Naive B cell (primary cell): ENCODE measurements around the gene JUND. TPM values are rescaled to one million over a fixed set of nuclear protein-coding genes. Genes with fewer than 3 reads are reported as not detected.

Experiments used
- ATAC-seq, 2 donors: fragments of 150-1000 bp; cut with Tn5 transposase; 2 replicates each; pipeline ENCODE4 v1.10.0; 2021; ENCODE audit warnings: low read depth in 2 of 2, mild to moderate bottlenecking in 2 of 2, moderate library complexity in 2 of 2
- DNase-seq: peaks from one replicate; pipeline ENCODE4 v3.0.0; 2022
- H3K27ac Mint-ChIP-seq, 6 donors: one replicate each; pipeline ENCODE4 v1.8.0; 2020 to 2022; ENCODE audit warnings: mild to moderate bottlenecking in 6 of 6, mixed read lengths in 6 of 6, moderate library complexity in 5 of 6, inconsistent platforms in 2 of 6
- H3K27me3 Mint-ChIP-seq, 3 donors: one replicate each; pipeline ENCODE4 v1.8.0; 2021 to 2022; ENCODE audit warnings: mixed read lengths in 3 of 3, mild to moderate bottlenecking in 1 of 3
- H3K36me3 Mint-ChIP-seq, 2 donors: one replicate each; pipeline ENCODE4 v1.8.0; 2020 to 2022; ENCODE audit warnings: mixed read lengths in 2 of 2, inconsistent platforms in 1 of 2, mild to moderate bottlenecking in 1 of 2
- H3K4me1 Mint-ChIP-seq, 3 donors: one replicate each; pipeline ENCODE4 v1.8.0; 2020 to 2022; ENCODE audit warnings: mixed read lengths in 3 of 3, inconsistent platforms in 1 of 3, mild to moderate bottlenecking in 1 of 3, moderate library complexity in 1 of 3
- H3K4me3 Mint-ChIP-seq, 8 donors: one replicate each; pipeline ENCODE4 v1.8.0; 2020 to 2022; ENCODE audit warnings: mild to moderate bottlenecking in 8 of 8, mixed read lengths in 8 of 8, moderate library complexity in 8 of 8, inconsistent platforms in 2 of 8
- H3K9me3 Mint-ChIP-seq, 7 donors: one replicate each; pipeline ENCODE4 v1.8.0; 2020 to 2022; ENCODE audit warnings: mixed read lengths in 7 of 7, mild to moderate bottlenecking in 5 of 7, inconsistent platforms in 2 of 7, moderate library complexity in 1 of 7
- polyA plus RNA-seq, 6 donors: library from polyadenylated mRNA; unstranded; fragments of 300-500 nt; fragmentation: Illumina TruSeq; gene quantifications; one replicate each; pipeline ENCODE4 v1.2.3, GENCODE V29; 2021; ENCODE audit warnings: low read depth in 6 of 6

The JUND gene
- polyA plus RNA-seq, 6 donors from 2014 or later = 46.5 to 325 (median 154) TPM

DNA sequence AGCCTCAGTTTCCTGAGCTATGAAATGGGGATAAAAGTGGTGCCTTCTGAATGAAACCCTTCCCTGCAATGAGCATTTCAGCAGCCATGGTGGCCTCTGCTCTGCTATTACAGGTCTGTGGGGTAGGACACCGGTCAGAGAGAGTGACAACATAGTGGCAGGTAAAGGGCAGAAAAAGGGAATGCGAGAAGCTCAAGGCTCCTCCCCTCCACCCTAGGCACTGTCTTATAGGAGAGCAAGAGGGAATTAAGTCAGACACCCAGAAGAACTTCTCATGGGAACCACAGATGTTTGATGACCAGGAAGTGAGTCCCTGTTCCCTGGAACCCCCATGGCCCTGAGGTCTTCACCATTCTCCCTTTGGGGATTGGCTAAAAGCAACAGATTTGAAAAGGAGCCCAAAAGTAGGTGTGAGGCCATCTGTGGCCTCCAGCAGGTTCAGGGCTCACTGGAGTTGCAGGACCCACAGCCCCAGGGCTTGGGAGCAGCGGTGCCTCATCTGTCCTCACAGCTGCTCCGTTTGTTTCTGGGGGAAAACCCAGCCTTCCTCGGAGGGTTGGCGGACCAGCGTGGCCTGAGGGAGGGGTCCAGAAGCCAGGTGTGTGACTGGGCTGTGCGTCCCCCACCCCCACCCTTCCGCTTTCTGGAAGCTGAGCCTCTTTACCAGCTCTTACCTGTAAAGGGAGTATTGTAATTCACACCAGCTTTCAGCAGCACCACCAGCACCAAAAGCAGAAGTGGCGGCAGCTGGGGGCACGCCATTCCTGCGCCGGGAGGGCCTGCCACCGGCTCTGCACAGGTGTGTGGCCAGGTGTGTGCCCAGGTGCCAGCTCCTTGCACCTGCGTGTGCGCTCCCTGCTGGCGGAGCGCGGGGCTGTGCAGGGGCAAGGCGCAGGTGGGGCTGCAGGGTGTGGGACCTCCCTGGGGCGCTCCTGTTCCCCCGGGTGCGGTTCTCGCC is 26.6 kb downstream of the JUND start:
- Mint-ChIP-seq H3K4me1 (peaks cover 31 to 34% (median 32%) of the 10 kb centered on the region in 3 donors), H3K4me3 (peak overlapping the region in 7 of 8 donors; percentile 20 to 72 (median 54)), H3K9me3 (no peaks in the 10 kb centered on the region), H3K27ac (peak overlapping the region in 5 of 6 donors; percentile 15 to 95 (median 71)), H3K27me3 (peaks cover 0 to 15% (median 10%) of the 10 kb centered on the region in 3 donors), H3K36me3 (no peaks in the 10 kb centered on the region)
- ATAC-seq (peak; percentile 68 to 77), DNase-seq (peak; percentile 78)

DNA sequence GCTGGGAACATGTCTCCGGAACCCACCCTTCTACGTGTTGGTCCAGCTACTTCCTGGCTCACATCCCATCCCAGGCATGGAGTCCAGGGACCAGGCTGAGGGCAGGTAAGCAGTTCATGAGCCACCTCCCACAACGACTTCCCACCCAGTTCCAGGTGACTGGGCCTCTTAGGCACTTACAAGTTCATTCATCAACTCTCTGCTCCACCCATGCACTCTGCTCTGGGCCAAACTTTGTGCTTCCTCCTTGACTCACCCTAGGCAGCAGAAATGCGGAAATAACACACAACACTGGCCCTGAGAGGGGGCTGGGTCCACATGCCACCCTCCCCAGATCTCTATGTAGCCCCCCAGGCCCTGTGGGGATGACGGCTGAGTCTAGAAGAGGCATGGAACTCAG is 27.7 kb downstream of the JUND start:
- DNase-seq (peak; percentile 41), ATAC-seq (peak; percentile 21 to 37)
- H3K27me3 Mint-ChIP-seq = peaks cover 0 to 15% (median 10%) of the 10 kb centered on the region in 3 donors
- no peaks in the 10 kb centered on the region for H3K9me3 Mint-ChIP-seq
- H3K27ac Mint-ChIP-seq = peak overlapping the region in 4 of 6 donors; percentile 11 to 95 (median 70)
- H3K4me1 Mint-ChIP-seq = peaks cover 30 to 34% (median 32%) of the 10 kb centered on the region in 3 donors
- H3K4me3 Mint-ChIP-seq = peak overlapping the region in 7 of 8 donors; percentile 7 to 65 (median 55)
- no peaks in the 10 kb centered on the region for H3K36me3 Mint-ChIP-seq

DNA sequence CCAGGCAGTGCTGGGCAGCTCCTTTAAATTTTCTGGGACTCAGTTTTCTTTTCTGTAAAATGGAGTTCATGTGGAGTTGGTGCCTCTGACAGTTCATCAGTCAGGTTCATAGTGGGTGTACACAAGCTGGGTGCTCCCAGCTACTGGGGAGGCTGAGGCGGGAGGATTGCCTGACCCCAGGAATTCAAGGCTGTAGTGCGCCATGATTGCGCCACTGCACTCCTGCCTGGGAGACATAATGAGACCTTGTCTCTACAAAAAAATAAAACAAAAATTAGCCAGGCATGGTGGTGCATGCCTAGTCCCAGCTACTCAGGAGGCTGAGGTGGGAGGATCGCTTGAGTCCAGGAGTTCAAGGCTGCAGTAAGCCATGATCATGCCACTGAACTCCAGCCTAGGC is 28.3 kb downstream of the JUND start:
- no peaks in the 10 kb centered on the region for H3K36me3 Mint-ChIP-seq
- no peak for ATAC-seq
- H3K4me1 Mint-ChIP-seq = peaks cover 30 to 34% (median 32%) of the 10 kb centered on the region in 3 donors
- peak overlapping the region in 2 of 6 donors; percentile 71 to 83 for H3K27ac Mint-ChIP-seq
- peak overlapping the region in 4 of 8 donors; percentile 38 to 65 (median 52) for H3K4me3 Mint-ChIP-seq
- H3K9me3 Mint-ChIP-seq = no peaks in the 10 kb centered on the region
- H3K27me3 Mint-ChIP-seq = peaks cover 0 to 20% (median 16%) of the 10 kb centered on the region in 3 donors
- DNase-seq = no peak

DNA sequence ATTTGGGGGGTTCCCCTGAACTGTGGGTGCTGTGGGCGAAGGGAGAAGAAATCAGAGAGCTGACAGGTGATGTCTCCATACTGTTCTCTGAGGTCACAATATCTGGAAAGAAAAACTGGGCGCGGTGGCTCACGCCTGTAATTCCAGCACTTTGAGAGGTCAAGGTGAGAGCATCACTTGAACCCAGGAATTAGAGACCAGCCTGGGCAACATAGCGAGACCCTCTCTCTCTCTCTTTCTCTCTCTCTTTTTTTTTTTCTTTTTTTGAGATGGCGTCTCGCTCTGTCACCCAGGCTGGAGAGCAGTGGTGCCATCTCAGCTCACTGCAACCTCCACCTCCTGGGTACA is 29.1 kb downstream of the JUND start:
- Mint-ChIP-seq H3K4me1 (peaks cover 30 to 34% (median 32%) of the 10 kb centered on the region in 3 donors), H3K4me3 (no peak overlapping the region), H3K27ac (peak overlapping the region in 1 of 6 donors; percentile 33), H3K27me3 (peaks cover 0 to 23% (median 18%) of the 10 kb centered on the region in 3 donors), H3K36me3 (no peaks in the 10 kb centered on the region), H3K9me3 (no peaks in the 10 kb centered on the region)
- DNase-seq = no peak
- ATAC-seq = no peak

DNA sequence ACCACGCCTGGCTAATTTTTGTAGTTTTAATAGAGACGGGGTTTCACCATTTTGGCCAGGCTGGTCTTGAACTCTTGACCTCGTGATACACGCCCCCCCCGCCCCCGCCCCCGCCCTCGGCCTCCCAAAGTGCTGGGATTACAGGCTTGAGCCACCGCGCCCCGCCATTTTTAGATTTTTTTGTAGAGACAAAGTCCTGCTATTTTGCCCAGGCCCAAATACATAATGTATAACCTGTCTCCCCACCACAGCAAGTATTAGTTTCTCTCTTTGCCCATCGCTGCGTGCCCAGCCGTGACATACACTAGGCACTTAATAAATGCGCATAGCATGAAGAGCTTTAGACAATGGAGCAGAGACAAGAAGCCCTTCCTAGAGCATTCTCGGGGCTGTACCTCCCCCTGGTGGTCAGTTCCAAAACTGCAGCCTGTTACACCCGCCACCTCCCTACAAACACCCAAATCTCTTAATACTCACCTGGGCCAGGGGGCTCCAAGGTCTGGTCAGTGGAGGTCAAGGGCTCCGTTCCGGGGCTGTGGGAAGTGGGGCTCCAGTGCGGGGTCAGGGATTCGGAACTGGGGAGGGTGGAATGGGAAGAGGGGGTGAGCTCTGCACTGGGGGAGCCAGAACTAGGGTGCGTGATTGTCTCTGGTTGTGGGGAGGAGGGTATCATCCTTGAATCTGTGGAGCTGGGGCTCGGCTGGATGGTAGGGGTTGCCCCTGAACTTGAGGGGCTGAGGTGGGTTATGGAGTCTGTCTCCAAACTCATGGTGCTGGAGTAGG is 29.6 kb downstream of the JUND start:
- H3K36me3 Mint-ChIP-seq = no peaks in the 10 kb centered on the region
- DNase-seq (peak; percentile 75), ATAC-seq (peak; percentile 24 to 46)
- no peaks in the 10 kb centered on the region for H3K9me3 Mint-ChIP-seq
- H3K27ac Mint-ChIP-seq = peak overlapping the region in 4 of 6 donors; percentile 1 to 78 (median 46)
- H3K4me1 Mint-ChIP-seq = peaks cover 30 to 34% (median 30%) of the 10 kb centered on the region in 3 donors
- peaks cover 0 to 23% (median 18%) of the 10 kb centered on the region in 3 donors for H3K27me3 Mint-ChIP-seq
- peak overlapping the region in 2 of 8 donors; percentile 5 to 71 for H3K4me3 Mint-ChIP-seq

DNA sequence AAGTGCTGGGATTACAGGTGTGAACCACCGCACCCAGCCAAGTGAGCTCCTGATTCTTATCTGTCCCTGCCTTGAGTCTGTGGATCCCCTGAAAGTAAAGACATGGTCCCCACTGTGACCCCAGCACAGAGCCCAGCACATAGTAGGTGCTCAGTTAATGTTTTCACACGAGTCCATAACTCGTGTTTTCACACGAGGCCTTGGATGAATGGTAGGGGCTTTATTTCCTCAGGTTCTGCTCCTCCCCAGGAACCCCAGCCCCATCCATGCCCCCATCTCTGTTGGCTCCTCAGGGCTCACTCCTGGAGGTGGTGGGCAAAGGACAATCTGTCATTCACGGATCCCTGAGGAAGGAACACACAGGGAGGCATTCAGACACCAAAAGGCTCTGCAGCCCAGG is 31.6 kb downstream of the JUND start:
- H3K36me3 Mint-ChIP-seq = no peaks in the 10 kb centered on the region
- H3K4me1 Mint-ChIP-seq = peaks cover 22 to 25% (median 25%) of the 10 kb centered on the region in 3 donors
- H3K4me3 Mint-ChIP-seq = no peak overlapping the region
- no peak overlapping the region for H3K27ac Mint-ChIP-seq
- H3K9me3 Mint-ChIP-seq = no peaks in the 10 kb centered on the region
- peaks cover 0 to 27% (median 18%) of the 10 kb centered on the region in 3 donors for H3K27me3 Mint-ChIP-seq
- DNase-seq = no peak
- ATAC-seq = no peak

DNA sequence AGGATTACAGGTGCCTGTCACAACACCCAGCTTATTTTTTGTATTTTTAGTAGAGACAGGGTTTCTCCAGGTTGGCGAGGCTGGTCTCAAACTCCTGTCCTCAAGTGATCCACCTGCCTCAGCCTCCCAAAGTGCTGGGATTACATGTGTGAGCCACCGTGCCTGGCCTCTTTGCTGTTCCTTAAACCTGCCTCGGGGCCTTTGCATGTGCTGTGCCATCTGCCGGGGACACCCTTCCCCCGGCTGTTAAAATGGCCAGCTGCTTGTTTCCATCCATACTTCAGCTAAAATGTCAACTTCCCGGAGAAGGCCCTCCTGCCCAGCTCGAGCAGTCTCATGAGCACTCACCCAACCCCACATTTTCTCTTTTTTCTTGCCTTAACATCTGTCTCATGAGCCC is 36.1 kb downstream of the JUND start:
- ATAC-seq = no peak
- Mint-ChIP-seq H3K36me3 (no peaks in the 10 kb centered on the region), H3K27me3 (peaks cover 4 to 28% (median 16%) of the 10 kb centered on the region in 3 donors), H3K4me3 (no peak overlapping the region), H3K4me1 (no peaks in the 10 kb centered on the region), H3K9me3 (no peaks in the 10 kb centered on the region), H3K27ac (no peak overlapping the region)
- no peak for DNase-seq

DNA sequence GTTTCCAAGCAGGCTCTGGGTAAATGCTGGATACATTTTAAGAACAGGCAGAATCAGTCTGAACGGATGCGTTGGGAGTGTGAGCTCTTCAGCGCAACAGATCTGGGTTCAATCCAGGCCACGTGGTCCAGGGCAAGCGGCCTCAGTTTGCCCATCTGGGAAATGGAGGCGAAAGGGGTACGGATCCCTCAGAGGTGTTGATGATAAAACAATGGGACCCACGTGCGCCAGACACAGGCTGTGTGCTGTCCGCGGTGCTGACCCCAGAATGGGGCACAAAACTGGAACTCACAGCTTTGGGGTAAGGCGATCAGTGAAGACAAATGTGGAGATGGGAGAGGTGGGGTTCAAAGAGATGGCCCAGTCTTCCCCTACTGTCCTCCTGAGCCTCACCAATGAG is 42.1 kb downstream of the JUND start:
- no peak for DNase-seq
- H3K9me3 Mint-ChIP-seq = peaks cover 0 to 4% (median 0%) of the 10 kb centered on the region in 7 donors
- no peaks in the 10 kb centered on the region for H3K36me3 Mint-ChIP-seq
- peaks cover 20 to 51% (median 42%) of the 10 kb centered on the region in 3 donors for H3K27me3 Mint-ChIP-seq
- H3K27ac Mint-ChIP-seq = no peak overlapping the region
- no peaks in the 10 kb centered on the region for H3K4me1 Mint-ChIP-seq
- ATAC-seq = no peak
- H3K4me3 Mint-ChIP-seq = no peak overlapping the region

DNA sequence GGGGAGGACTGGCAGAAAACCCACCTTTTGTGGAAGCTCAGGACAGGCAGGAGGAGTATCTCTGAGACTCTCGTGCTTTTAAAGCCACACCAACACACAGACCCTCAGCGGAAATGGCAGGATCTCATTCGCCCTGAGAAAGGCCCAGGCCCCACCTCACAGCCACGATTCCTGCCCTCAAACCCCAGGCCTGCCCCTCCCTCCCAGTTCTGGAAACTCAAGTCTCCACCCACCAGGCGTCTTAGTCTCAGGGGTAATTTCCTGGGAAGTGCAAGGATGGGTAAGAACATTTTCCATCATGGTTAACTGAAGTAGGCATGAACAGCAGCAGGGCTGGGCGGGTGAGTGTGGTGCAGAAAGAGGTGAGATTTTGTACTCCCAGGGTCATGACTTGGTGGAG is 47.2 kb downstream of the JUND start:
- DNase-seq = no peak
- H3K4me3 Mint-ChIP-seq = no peak overlapping the region
- ATAC-seq = no peak
- peaks cover 2 to 14% (median 8%) of the 10 kb centered on the region in 7 donors for H3K9me3 Mint-ChIP-seq
- H3K27me3 Mint-ChIP-seq = peaks cover 54 to 84% (median 79%) of the 10 kb centered on the region in 3 donors
- H3K4me1 Mint-ChIP-seq = peaks cover 19 to 29% (median 26%) of the 10 kb centered on the region in 3 donors
- H3K27ac Mint-ChIP-seq = no peak overlapping the region
- peaks cover 0 to 11% of the 10 kb centered on the region in 2 donors for H3K36me3 Mint-ChIP-seq

DNA sequence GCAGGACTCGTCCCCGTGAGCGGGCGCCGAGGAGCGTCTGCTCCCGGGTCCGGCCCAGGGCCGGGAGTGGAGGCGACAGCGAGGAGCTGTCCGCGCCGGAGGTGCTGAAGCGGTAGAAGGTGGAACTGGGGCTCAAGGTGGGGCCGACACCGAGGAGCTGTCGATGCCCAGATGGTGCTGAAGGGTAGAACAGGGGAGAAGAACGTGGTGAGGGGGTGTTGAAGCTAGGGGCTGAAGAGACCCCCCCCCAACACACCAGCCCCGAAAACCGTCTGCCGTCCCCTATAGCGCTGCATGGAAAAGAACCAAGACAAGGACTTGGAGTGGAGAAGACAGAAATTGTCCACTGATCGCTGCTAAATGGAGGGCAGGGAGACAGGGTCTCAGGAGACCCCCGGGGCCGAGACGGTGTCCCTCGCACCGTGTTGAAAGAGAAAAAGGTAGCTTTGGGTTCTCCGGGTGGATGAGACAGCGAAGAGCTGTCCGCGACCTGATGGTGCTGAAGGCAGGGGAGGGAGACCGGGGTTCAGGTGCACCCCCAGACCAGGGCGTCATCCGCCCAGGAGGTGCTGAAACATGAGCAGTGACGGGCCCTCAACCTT is 48.1 kb downstream of the JUND start:
- H3K9me3 Mint-ChIP-seq = peaks cover 2 to 14% (median 8%) of the 10 kb centered on the region in 7 donors
- H3K4me1 Mint-ChIP-seq = peaks cover 19 to 29% (median 26%) of the 10 kb centered on the region in 3 donors
- ATAC-seq (peak; percentile 61 to 69), DNase-seq (peak; percentile 50)
- no peak overlapping the region for H3K27ac Mint-ChIP-seq
- H3K36me3 Mint-ChIP-seq = peaks cover 0 to 11% of the 10 kb centered on the region in 2 donors
- peaks cover 54 to 81% (median 75%) of the 10 kb centered on the region in 3 donors for H3K27me3 Mint-ChIP-seq
- H3K4me3 Mint-ChIP-seq = peak overlapping the region in 4 of 8 donors; percentile 6 to 68 (median 32)

DNA sequence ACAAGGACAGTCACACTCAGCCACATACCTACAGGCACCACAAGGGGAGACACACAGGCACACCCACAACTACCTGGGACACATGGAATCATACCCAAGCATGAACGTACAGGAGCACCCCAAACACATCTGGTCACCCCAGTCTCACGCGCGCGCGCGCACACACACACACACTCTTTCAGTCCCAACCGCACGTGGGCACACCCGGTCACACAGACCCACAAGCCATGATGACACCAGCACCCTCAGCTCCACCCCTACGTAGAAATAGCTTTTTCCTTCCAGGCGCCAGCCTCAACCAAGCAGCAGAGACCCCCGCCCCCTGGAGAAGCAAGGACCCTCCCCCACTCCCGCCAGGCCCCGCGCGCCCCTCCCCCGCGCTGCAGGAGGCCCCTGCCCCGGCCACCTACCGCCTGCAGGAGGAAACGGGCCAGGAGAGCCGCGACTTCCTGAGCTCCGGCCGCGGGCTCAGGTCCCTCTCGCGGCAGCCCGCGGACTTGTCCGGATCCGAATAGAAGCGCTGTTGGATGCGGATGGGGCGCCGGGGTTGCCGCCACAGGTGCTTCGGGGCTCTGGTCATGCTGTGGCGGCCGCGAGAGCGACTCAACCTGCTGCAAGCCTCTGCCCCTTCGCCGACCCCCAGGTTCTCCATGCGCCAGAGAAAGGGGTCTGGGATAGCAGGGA is 48.7 kb downstream of the JUND start:
- Mint-ChIP-seq H3K36me3 (peaks cover 0 to 11% of the 10 kb centered on the region in 2 donors), H3K4me3 (peak overlapping the region in 2 of 8 donors; percentile 42 to 63), H3K27me3 (peaks cover 54 to 85% (median 79%) of the 10 kb centered on the region in 3 donors), H3K9me3 (peaks cover 2 to 14% (median 8%) of the 10 kb centered on the region in 7 donors), H3K27ac (peak overlapping the region in 1 of 6 donors; percentile 88), H3K4me1 (peaks cover 24 to 30% (median 26%) of the 10 kb centered on the region in 3 donors)
- peak in 1 of 2 donors; percentile 11 for ATAC-seq
- DNase-seq = no peak

DNA sequence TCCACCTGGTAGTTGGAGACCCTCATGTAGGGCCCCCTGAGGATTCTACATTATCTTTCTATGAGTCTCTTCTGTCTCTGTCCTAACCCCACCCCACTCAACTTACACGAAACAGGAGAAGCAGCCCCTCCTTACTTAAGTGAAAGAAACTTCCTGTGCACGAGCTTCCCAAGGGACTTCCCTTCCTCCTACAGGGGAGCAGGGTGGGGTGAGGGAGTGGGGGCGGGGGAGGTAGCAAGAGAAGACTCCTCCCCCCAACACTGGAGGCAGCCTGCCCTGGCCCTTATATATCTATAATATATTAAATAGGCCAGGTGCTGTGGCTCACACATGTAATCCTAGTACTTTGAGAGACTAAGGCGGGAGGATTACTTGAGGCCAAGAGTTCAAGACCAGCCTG is 49.6 kb downstream of the JUND start:
- Mint-ChIP-seq H3K4me3 (no peak overlapping the region), H3K36me3 (peaks cover 0 to 11% of the 10 kb centered on the region in 2 donors), H3K27me3 (peaks cover 59 to 90% (median 85%) of the 10 kb centered on the region in 3 donors), H3K27ac (no peak overlapping the region), H3K9me3 (peaks cover 2 to 14% (median 8%) of the 10 kb centered on the region in 7 donors), H3K4me1 (peaks cover 27 to 39% (median 29%) of the 10 kb centered on the region in 3 donors)
- DNase-seq (no peak), ATAC-seq (no peak)
